Activated CD4-positive, alpha-beta memory T cell treated with anti-CD3 and anti-CD28 coated beads, Interleukin-2, amount 10 ng/mL, durations not matched to agents 7 days and 5 days (primary cell): Measurements from ENCODE around the gene HELZ2. TPM values are rescaled to one million over a fixed set of nuclear protein-coding genes. Genes with fewer than 3 reads are reported as not detected.

Source experiments
- CTCF ChIA-PET: fragments of 350-600 bp; sonication (Branson Sonifier 250); formaldehyde crosslinking; loops from one replicate; lab custom pipeline; 2021; ENCODE audit warnings: antibody characterized with exemption, inconsistent platforms; lab: Charles Lee
- POLR2A ChIA-PET: fragments of 350-600 bp; sonication (Branson Sonifier 250); formaldehyde crosslinking; loops from one replicate; lab custom pipeline; 2021; ENCODE audit warnings: antibody characterized with exemption; lab: Charles Lee
- DNase-seq: peaks from one replicate; pipeline ENCODE4 v3.0.0-alpha.2; 2020
- H3K27ac Mint-ChIP-seq: one replicate; pipeline ENCODE4 v1.8.0; 2021; ENCODE audit warnings: mild to moderate bottlenecking, mixed read lengths
- H3K27me3 Mint-ChIP-seq: one replicate; pipeline ENCODE4 v1.8.0; 2021; ENCODE audit warnings: mixed read lengths
- H3K36me3 Mint-ChIP-seq: one replicate; pipeline ENCODE4 v1.8.0; 2021; ENCODE audit warnings: low read depth, mixed read lengths
- H3K4me1 Mint-ChIP-seq: one replicate; pipeline ENCODE4 v1.8.0; 2021; ENCODE audit warnings: mixed read lengths
- H3K4me3 Mint-ChIP-seq: one replicate; pipeline ENCODE4 v1.8.0; 2021; ENCODE audit warnings: mild to moderate bottlenecking, mixed read lengths
- H3K9me3 Mint-ChIP-seq: one replicate; pipeline ENCODE4 v1.8.0; 2021; ENCODE audit warnings: mixed read lengths
- total RNA-seq, 2 experiments: library from RNA; stranded (reverse); gene quantifications; one replicate each; pipeline ENCODE4 v1.2.3, GENCODE V29; 2021

Gene HELZ2
- total RNA-seq, 2 experiments from 2014 or later = 202 to 208 TPM

DNA sequence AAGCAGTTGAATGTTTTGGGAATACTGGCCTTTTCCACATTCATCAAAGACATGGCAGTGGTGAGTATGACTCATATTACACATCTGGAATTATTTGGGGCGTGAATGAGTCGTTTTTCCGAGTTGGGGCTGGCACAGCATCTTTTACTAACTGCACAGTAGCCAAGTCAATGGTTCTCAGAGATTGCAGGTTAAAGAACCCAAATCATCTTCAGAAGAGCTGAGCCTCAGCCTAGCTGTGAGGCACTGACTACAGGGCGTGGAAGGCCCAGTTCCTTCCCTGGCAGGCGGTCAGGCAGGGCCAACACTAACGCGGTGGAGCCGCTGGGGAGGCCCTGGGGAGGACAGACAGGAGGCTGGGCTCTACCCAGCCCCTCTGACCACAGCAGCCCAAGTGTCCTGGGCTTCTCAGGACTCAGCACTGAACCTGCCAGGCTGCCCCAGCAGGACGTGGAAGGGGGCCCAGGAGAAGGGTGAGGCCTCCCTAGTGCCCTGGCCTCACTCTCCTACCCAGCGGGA lies 20.1 kb upstream of the HELZ2 start:
- CTCF ChIA-PET = no interaction called here
- Mint-ChIP-seq H3K9me3 (no peaks in the 10 kb centered on the region), H3K4me3 (no peak overlapping the region), H3K27me3 (no peaks in the 10 kb centered on the region), H3K4me1 (no peaks in the 10 kb centered on the region), H3K36me3 (peaks cover 47% of the 10 kb centered on the region), H3K27ac (no peak overlapping the region)
- POLR2A ChIA-PET = no interaction called here
- DNase-seq = no peak

DNA sequence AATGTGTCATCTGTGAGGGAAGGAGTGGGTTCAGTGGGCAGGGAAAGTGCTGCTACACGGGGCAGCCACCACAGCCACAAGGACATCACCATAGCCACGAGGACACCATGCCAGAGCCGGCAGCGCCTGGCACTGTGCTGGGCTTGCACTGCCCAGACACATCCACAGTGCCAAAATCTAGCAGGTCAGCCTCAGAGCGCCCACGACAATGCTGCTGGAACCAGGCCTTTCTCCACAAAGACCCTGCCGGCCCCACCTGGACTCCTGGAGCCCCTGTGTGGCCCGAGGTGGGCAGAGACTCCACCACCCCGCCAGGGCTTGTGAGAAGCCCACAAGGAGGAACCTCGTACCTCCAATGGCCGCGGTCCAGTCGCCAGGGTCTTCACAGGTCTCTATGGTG lies 18.6 kb upstream of the HELZ2 start:
- no peak overlapping the region for H3K27ac Mint-ChIP-seq
- no peaks in the 10 kb centered on the region for H3K27me3 Mint-ChIP-seq
- peaks cover 36% of the 10 kb centered on the region for H3K36me3 Mint-ChIP-seq
- no peaks in the 10 kb centered on the region for H3K4me1 Mint-ChIP-seq
- DNase-seq = no peak
- H3K4me3 Mint-ChIP-seq = no peak overlapping the region
- H3K9me3 Mint-ChIP-seq = no peaks in the 10 kb centered on the region
- CTCF ChIA-PET = no interaction called here
- POLR2A ChIA-PET = no interaction called here

DNA sequence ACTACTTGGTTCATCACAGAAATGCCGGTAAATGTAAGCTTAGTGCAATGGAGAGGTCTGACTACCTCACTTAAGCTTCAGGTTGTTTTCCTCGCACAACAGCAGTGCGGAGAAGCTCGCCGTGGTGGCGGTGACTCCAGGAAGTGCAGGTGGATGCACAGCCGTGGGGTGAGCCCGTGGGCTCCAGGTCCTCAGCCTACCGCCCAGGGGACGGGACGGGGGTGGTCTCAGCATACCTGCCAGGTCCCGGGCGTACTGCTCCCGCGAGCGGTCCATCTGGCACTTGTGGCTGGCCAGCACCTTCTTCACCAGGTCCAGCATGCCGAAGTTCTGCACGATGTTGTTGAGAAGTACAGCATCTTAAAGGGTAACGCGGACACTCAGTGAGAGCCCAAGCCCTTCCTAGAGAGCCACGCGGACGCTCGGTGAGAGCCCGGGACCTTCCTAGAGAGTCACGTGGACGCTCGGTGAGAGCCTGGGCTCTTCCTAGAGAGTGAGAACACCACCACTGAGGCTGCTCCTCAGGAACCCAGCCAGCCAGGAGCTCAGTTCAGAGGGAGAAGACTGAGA lies 17.8 kb upstream of the HELZ2 start:
- Mint-ChIP-seq H3K4me1 (no peaks in the 10 kb centered on the region), H3K27ac (no peak overlapping the region), H3K36me3 (peaks cover 39% of the 10 kb centered on the region), H3K27me3 (no peaks in the 10 kb centered on the region), H3K9me3 (no peaks in the 10 kb centered on the region), H3K4me3 (no peak overlapping the region)
- CTCF ChIA-PET = no interaction called here
- DNase-seq = no peak
- POLR2A ChIA-PET = no interaction called here

DNA sequence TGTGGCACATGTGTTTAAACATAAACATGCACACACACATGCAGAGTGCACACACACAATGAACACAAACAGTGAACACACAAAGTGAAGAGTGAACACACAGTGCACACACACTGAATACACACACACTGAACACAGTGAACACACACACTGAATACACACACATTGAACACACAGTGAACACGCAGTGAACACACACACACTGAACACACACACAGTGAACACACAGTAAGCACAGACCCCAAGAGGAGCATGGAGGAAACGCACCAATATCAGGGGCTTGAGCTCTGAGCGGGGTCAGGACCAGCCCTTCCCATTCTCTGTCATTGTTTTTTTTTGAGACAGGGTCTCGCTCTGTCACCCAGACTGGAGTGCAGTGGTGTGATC lies 17.1 kb upstream of the HELZ2 start:
- POLR2A ChIA-PET = no interaction called here
- Mint-ChIP-seq H3K36me3 (peaks cover 39% of the 10 kb centered on the region), H3K4me3 (no peak overlapping the region), H3K27me3 (no peaks in the 10 kb centered on the region), H3K27ac (no peak overlapping the region), H3K9me3 (no peaks in the 10 kb centered on the region), H3K4me1 (no peaks in the 10 kb centered on the region)
- CTCF ChIA-PET = no interaction called here
- no peak for DNase-seq

DNA sequence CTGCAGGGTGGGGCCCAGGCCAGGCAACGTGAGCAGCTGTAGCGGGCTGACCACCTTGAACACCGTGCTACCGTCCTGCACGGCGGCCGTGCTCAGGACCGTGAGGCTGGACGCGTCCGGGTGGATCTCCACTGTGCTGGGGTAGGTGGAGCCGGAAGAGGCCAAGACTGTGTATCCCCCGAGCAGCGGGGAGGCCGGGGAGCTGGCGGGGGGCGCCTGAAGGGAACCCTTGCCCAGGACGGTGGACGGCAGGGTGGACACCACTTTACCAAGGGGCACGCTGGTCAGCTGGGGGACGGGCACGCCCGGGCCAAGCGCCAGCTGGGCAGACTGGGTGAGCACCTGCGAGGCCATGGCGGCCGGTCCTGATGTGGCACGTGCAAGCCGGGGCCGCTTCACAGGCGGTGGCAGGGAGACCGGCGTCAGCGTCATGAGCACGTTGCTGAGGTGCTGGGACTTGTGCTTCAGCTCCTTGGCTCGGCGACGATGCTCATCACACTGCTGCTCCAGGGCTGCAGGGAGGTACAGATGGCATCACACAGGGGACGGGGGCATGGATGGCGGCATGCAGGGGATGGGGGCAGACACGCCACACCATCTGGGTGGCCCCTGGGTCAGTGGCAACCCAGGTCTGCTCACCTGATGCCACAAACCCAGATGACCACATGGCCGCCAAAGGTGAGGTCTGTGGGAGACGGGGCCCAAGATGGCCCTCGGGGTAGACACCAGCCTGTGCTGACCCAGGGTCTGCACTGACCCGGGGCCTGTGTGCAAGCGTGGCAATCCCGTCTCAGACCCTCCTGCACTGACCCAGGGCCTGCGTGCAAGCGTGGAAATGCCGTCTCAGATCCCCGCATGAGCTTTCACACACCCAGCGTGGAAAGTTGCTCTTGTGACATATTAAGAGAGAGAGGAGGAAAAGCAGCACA lies 16.4 kb upstream of the HELZ2 start:
- no peak overlapping the region for H3K4me3 Mint-ChIP-seq
- no peaks in the 10 kb centered on the region for H3K4me1 Mint-ChIP-seq
- CTCF ChIA-PET = no interaction called here
- no peaks in the 10 kb centered on the region for H3K9me3 Mint-ChIP-seq
- no peak for DNase-seq
- H3K27ac Mint-ChIP-seq = no peak overlapping the region
- POLR2A ChIA-PET = no interaction called here
- no peaks in the 10 kb centered on the region for H3K27me3 Mint-ChIP-seq
- peaks cover 35% of the 10 kb centered on the region for H3K36me3 Mint-ChIP-seq

DNA sequence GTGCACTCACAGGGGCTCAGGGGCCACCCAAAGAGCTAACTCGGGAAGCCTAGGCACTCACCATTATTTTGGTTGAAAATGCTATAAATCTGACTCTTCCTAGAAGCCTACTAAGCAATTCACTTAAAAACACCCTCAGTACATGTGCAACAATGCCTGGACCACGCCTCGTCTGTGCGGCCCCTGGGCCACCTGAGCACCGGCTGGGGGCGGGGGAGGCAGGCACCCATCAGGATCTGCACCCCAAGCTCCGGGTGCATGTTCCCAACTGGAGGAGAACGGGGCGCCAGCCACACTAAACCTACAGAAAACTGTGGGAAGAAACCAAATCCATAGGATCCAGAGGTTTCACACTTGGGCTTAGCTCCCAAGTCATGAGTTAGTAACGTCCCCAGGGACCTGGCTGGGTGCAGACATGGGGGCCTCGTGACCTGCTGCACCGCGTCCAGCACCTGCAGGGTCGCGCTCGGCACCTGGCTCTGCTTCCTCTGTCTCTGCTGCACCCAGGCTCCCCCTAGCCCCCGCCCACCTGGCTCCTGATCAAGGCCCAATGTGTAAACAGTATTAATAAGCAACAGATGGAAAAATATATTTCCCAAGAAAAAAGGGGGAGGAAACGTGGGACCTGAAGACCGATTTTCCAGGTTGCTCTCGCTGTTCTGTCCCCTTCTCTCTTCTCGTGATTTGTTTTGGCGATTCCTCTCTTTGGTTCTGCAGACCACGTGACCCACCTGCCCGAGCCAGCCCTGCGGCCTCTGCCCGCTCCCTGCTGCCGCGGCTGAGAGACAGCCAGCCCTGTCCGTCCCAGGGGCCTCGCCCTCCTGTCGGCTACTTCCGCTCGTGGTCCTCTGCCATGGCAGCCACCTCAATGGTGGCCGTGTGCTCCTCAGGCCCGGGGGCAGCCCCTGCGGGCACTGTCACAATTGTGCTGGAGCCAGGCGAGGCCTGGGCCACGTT lies 15.5 kb upstream of the HELZ2 start:
- DNase-seq = no peak
- no peaks in the 10 kb centered on the region for H3K4me1 Mint-ChIP-seq
- H3K27ac Mint-ChIP-seq = no peak overlapping the region
- no peaks in the 10 kb centered on the region for H3K9me3 Mint-ChIP-seq
- no peak overlapping the region for H3K4me3 Mint-ChIP-seq
- H3K36me3 Mint-ChIP-seq = peaks cover 28% of the 10 kb centered on the region
- H3K27me3 Mint-ChIP-seq = no peaks in the 10 kb centered on the region
- ChIA-PET CTCF (no interaction called here), POLR2A (interaction anchor here (0.5 kb wide), 1 partner anchor 31 kb away, joined by 3 read pairs; no protein-coding TSS in a partner anchor)

DNA sequence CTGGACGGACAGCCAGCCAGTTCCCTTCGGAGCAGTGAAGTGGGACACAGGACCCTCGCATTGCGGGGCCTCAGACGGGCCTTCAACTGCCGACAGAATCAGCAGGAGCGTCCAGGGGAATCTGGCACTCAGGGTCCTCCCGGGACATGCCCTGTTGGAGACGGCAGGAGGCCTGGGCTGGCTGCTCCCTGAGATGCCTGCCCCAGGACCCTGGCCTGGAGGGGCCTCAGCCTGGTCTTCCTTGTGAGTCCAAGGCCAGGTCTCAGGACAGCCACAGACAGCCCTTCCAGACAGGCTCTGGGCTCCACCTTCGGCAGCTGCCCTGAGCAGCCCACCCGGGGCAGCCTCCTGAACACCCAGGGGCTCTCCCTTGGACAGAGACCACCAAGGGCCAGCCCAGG lies 14.6 kb upstream of the HELZ2 start:
- DNase-seq = no peak
- Mint-ChIP-seq H3K9me3 (no peaks in the 10 kb centered on the region), H3K27ac (no peak overlapping the region), H3K27me3 (no peaks in the 10 kb centered on the region), H3K4me1 (no peaks in the 10 kb centered on the region), H3K4me3 (no peak overlapping the region), H3K36me3 (peaks cover 28% of the 10 kb centered on the region)
- ChIA-PET POLR2A (interaction anchor here (0.5 to 1.3 kb wide), 3 partner anchors 15 to 53 kb away, joined by 3 to 4 read pairs (median 3); partner anchors contain the start of gene HELZ2), CTCF (no interaction called here)

DNA sequence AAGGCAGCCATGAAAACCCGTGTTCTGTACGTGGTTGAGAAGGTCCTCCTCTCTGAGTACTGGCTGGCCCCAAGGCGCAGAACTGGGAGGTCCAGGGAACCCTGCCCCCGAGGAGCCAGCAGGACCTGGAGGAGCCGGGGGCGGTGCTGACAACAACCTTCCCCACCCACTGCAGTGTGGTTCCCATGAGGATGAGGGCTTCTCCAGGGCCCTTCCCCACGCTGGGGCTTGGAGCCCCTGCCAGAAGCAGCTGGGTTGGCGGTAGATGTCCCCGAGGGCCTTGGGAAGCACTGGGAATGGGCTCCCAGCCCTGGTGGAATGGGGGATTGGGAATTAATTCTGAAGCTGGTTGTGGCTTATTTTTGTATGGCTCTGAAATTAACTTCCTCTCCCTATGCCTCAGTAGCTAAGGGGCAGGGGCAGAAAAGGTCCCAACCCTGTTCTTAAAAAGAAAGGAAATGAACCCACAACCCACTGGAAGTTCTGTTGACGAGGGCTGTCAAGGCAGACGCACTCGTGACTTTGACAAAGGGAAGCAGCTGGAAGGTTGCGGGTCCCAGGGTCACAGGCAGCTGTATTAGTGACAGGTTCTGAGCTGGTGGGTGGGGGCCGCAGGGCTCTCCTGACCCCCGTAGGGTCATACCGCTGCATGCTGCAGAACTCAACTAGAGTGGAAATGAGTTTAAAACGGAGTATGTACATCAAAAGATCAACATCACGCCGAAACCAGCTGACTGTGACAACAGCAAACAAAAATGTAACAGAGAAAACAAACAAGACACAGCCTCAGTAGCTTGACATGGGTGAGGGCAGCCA lies 13.9 kb upstream of the HELZ2 start:
- Mint-ChIP-seq H3K9me3 (no peaks in the 10 kb centered on the region), H3K36me3 (peaks cover 24% of the 10 kb centered on the region), H3K4me3 (no peak overlapping the region), H3K27ac (no peak overlapping the region), H3K27me3 (peaks cover 3% of the 10 kb centered on the region), H3K4me1 (no peaks in the 10 kb centered on the region)
- no peak for DNase-seq
- POLR2A ChIA-PET = interaction anchor here (0.9 to 1.3 kb wide), 2 partner anchors 14 to 54 kb away, joined by 3 to 4 read pairs; partner anchors contain the start of gene HELZ2
- CTCF ChIA-PET = no interaction called here

DNA sequence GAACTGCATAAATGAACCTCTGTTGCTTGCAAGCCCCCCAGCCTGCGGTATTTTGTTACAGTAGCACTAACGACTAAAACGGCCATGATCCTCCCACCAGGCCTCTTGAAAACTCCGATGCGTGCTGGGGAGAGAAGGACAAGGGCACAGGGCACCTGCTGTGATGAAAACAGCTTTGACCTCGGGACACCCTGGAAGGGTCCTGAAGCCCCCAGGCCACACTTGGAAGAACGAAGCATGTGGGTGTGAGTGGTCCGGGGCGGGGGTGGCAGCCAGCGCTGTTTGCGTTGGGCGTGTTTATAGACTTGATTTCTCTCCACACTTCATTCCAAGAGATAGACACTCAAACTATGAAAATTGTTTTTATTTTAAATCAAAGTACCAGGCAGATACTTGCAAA lies 13.2 kb upstream of the HELZ2 start:
- H3K36me3 Mint-ChIP-seq = peaks cover 23% of the 10 kb centered on the region
- H3K4me3 Mint-ChIP-seq = no peak overlapping the region
- no peaks in the 10 kb centered on the region for H3K9me3 Mint-ChIP-seq
- ChIA-PET CTCF (no interaction called here), POLR2A (interaction anchor here (1.3 kb wide), 1 partner anchor 14 kb away, joined by 4 read pairs; the partner anchor contains the start of gene HELZ2)
- peaks cover 8% of the 10 kb centered on the region for H3K27me3 Mint-ChIP-seq
- H3K27ac Mint-ChIP-seq = no peak overlapping the region
- DNase-seq = no peak
- no peaks in the 10 kb centered on the region for H3K4me1 Mint-ChIP-seq

DNA sequence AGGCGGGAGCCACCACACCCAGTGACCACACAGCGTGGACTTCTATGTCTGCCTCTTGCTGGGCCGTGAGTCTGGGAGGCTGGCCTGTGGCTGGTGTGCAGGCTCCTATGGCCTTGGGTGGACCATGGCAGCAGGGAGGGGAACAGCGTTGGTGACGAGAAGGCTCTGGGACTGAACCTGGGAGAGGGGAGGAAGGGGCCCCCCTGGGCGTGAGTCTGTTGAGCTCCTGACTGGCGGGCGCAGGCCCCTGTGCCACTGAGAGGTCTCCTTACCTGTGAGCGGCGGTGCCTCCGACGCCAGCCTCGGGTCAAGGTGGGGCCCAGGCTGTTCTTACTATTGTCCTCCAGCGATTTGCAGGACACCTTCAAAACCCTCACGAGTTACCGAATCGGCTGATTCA lies 12.8 kb upstream of the HELZ2 start:
- H3K9me3 Mint-ChIP-seq = no peaks in the 10 kb centered on the region
- no peak overlapping the region for H3K27ac Mint-ChIP-seq
- H3K4me1 Mint-ChIP-seq = no peaks in the 10 kb centered on the region
- CTCF ChIA-PET = no interaction called here
- no peak overlapping the region for H3K4me3 Mint-ChIP-seq
- peaks cover 23% of the 10 kb centered on the region for H3K36me3 Mint-ChIP-seq
- POLR2A ChIA-PET = no interaction called here
- no peak for DNase-seq
- H3K27me3 Mint-ChIP-seq = peaks cover 8% of the 10 kb centered on the region

DNA sequence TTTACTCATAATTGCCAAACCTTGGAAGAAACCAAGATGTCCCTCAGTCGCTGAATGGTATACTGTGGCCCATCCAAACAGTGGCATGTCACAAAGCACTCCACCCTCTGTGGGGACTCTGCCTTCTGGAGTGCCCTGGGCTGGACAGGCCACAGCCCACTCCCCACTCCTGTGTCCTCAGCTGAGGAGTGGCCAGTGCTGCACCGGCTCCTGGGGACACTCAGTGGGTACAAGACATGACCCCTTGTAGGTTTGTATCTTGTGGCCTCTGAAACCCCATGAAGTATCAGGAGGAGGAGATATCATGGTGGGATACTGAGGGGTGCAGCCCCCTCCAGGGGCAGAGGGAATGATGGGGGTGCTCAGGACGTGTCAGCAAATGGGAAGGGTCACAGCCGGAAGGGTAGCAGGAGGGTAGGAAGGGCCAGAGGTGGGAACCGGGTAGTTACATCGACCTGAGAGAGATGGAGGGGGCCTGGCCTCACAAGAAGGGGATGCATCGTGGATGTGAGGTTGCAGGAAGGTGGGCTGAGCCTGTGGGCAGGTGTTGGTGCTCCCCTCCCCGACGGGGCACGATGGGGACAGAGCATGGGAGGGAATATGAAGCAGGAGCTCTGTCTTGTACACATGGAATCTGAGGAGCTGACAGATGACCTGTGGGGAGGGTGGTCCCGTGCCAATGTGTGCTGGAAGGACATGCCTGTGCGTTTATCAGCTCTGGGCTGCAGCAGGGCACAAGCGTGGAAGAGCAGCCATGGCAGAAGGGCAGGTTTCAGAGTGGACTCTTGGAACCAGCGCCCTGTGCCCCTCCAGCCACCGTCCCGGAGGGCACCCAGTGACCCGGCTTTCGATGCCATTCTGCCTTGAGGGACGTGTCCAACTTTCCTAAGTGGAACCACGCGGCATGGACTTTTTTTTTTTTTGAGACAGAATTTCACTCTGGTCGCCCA lies 11.9 kb upstream of the HELZ2 start:
- ChIA-PET CTCF (no interaction called here), POLR2A (no interaction called here)
- H3K36me3 Mint-ChIP-seq = peaks cover 16% of the 10 kb centered on the region
- no peak overlapping the region for H3K4me3 Mint-ChIP-seq
- peaks cover 8% of the 10 kb centered on the region for H3K27me3 Mint-ChIP-seq
- no peak overlapping the region for H3K27ac Mint-ChIP-seq
- DNase-seq = no peak
- H3K4me1 Mint-ChIP-seq = no peaks in the 10 kb centered on the region
- no peaks in the 10 kb centered on the region for H3K9me3 Mint-ChIP-seq
